GM11168 (cell line): ENCODE results near the gene RBM7.

ENCODE experiments used
- in situ Hi-C: fragments of 300-500 bp; cut with MboI; formaldehyde crosslinking; loops from one replicate; pipeline ENCODE4 v1.12.0; 2022; ENCODE audit warnings: low sequenced_read_pairs; ENCODE audit not compliant: unreplicated experiment

Gene RBM7

DNA sequence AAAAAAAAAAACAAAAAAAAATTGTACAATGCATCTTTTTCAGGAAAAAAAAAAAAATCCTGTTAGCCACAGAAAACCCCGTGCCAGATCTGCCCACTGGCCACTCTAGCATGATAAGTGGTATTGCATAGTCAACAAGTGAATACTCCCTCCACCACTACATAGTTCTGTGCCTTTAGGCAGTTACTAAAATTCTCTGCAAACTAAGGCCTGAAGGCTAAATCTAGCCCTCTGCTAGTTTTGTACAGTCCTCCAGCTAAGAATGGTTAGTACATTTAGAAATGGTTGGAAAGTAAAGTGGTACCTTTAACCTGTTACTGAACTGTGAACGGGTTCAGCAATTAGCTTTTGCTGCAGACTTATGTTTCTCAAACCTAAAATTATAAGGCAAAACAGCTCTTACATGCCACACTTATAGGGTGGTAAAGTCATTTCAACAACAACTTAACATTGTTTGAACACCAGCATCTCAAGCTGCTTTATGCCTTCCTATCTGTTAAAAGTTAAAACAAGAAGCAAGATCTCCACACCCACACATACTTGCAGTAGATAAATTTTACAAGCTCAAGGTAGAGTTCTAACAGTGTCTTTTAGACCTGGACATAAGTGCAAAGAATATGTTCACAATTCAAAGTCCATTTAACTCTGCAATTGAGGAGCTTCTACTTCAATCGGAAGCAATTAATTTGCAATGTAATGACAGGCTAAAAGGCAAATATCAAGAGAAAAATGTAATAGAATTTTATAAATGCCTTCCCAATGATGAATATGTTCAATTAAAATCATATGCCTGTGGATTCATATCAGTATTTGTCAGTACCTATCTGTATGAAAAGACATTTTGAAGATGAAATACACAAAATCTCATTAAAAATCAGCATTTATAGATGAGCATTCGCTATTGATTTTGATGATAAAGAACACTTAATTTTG, 7.5 kb upstream of the RBM7 start:
- in situ Hi-C loops: no loop called here

DNA sequence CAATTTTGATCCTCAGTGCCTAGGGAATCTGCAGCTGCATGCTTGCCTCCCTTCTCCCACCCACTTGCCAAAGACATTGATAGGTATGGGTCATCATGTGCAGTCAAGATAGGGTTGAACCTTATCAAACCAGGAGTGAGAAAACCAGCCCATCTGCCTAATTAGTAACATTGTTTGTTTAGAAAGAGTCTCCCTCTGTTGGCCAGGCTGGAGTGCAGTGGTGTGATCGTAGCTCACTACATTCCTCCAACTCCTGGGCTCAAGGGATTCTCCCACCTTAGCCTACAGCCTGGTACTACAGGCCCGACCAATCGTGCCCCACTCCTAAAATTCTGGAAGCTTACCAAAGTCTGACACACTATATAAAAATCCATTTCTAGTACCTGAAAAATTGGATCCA, 4.7 kb upstream of the RBM7 start:
- in situ Hi-C loops: no loop called here

DNA sequence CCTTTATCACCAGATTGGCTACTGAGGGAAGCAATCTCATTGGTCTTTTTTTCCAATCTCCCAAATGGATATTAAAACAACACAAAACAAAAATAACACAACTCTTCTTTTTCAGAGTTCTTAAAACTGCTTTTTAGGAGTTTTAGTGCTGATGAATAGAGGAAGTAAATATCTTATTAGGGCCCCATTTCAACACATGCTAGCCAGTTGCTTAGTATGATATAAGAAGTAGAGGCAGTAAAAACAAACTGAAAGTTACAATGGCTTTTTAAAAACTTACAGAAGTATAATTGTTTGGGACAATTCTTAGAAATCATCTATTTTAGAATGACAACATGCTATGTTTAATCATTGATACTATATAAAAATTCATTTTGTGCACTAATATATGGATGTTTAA, 3.5 kb upstream of the RBM7 start:
- in situ Hi-C loops: no loop called here

DNA sequence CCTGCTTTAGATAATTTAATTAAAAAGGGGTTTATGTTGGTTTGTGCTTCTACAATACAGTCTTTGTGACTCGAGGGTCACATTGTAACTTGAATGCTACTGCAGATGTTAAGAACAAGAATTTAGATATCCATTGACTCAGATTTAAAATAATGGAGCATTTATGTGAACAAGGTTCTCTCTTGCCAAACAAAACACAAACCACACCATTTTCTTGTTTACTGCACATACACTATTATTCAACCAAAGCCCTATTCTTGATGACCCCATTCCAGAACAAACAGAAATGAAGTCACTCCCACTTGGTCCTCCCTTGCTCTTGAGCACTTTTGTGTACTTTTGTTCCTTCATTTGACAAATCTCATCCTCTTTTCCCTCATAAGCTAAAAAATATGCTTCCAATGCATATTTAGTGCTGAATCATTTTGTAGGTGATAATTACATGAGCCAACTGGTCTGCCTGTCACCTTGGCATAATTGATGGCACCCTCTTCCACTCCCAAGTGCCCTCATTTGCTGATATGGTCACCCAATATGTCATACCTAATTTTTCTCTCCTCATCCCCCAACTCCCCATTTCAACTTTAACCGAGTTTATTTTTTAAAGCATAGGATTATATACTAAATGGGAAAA, 3.0 kb upstream of the RBM7 start:
- in situ Hi-C loops: no loop called here

DNA sequence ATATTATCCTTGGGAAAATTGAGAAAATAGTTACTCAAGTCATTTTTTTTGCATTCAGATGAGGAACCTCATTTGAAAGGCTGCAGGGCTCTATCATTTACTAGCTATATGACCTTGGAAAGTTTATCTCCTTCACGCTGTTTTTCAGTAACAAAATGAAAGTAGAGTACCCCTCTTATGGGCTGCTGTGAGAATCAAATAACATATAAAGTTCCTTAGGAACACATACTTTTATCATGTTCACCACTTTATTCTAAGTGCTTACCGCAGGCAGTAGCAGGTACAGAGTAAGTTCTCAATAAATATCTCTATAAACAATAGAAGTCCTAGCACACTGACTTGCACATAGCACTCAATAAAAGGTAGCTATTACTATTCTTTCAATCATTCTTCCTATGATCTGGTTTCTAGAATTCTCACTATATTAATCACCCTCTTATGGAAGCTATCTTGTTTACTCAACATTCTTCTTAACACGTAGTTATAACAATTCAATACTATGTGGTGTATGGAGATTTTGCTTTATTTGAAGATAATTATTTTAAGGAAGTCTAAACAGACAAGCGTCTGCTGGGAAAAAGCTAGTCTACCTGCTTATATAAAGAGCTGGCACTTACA, 2.1 kb upstream of the RBM7 start:
- in situ Hi-C loops: no loop called here

DNA sequence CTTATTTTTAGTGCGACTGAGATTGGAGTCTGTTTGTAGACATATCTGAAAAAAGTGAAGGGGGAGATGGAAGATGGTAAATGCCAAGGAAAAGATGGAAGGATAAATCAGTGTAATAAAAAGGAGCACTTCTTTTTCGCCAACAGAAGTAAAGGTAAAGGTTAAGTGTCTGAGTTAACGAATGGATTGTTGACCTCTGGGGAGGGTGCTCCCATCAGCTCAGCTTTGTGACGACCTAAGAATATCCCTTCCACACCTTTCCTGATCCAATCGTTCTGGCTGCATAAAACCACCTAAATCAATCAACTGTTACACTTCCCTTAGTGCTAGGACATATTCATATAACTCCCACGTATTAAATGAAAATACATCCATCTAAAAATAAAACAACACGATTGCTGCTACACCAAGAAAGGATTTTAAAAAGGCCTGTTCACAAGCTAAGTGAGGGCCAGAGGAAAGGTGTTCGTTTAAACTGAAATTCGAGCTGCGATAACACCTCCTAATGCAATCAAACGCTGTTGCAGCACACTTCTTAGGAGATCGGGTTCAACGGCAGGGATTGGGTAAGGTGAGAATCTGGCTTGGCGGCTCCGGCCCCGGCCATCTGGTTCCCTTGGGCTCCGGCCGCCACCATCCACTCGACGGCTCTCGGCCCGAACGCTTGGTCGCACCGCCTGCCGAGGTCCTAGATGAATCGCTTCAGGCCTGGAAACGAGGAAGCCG, 813 bp upstream of the RBM7 start:
- in situ Hi-C loops: no loop called here

DNA sequence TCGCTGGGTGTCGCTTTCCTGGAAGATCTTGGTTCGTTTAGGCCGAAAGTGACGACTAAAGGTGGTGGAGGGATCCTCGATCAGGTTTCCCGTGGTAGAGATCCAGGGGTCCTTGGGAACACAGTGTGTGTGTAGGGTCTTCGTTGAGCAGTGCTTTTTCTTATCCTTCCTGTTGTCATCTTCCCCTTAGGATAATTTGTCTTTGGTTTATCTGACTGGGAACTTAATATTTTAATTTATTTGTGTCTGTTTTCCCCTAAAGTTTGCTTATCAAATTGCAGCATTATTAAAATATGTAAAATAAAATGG, 403 bp downstream of the RBM7 start:
- in situ Hi-C loops: no loop called here

DNA sequence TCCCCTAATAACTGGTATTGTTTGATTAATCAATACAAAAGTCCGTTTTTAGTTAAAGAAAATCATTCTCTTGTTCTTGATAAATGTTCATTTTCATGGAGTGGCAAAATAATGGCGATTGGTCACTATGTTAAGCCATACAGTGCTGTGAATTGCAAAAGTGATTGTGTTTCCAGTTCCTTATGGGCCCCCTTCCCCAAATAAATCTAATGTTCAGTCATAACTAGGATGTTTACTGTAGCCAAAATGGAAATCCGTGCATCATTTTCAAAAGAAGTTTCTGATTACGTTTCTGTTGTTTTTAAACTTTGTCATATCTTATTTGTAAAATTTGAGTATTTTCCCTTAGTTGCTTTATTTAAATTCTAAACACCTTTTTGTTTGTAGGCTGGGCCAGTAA, 845 bp downstream of the RBM7 start:
- in situ Hi-C loops: no loop called here

DNA sequence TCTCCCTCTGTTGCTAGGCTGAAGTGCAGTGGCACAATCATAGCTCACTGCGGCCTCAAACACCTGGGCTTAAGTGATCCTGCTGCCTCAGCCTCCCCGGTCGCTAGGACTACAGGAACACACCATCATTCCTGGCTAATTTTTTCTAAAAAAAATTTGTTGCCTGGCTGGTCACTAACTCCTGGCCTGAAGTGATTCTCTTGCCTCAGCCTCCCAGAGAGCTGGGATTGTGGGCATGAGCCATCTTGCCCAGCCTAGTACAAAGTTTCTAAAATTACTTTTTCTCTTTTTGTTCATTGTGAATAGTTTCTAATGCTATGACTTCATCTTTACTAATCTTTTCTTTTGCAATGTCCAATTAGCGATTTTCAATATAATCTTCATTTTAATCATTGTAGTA, 12.5 kb downstream of the RBM7 start:
- in situ Hi-C loops: no loop called here

DNA sequence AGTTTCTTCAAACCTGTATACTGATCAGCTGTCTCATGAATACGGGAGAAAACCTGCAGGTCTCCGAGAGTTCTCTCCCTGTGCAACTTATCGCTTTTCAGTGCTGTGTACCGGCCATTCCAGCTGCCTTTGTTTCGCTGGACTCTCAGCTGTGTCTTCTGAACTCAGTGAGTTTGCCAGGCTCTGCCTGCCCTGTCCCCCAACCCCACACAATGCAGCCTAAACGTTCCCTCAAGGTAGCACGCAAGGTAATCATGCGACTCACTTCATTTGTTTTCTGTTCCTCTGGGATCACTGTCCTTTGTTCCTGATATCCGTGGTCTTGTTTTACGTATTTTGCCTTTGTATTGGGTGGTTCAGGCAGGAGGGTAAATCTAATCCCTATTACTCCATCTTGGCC, 13.5 kb downstream of the RBM7 start:
- in situ Hi-C loops: no loop called here

DNA sequence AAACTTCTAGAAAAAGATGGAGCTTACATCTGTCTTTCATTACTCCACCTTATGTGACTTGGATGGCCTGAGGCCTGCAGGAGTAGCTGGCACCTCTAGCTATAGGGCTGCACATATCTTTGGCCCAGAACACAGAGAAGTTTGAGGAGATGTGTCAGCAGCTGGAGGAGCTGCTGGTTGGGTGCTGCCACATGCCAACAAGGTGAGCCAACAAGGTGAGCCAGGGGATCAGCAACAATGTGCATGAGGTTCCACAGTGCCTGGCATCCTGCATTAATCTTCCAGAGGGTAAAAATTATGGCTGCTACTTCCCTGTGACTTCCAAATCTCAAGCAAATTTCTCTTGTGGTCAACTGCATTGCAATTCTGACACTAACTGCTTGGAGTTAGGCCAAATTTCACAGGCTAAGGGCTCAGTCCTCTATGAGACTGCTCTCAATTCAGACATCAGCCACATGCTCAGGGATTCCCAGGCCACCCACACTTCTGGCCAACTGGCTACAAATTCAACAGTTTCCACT, 16.0 kb downstream of the RBM7 start:
- in situ Hi-C loops: no loop called here

DNA sequence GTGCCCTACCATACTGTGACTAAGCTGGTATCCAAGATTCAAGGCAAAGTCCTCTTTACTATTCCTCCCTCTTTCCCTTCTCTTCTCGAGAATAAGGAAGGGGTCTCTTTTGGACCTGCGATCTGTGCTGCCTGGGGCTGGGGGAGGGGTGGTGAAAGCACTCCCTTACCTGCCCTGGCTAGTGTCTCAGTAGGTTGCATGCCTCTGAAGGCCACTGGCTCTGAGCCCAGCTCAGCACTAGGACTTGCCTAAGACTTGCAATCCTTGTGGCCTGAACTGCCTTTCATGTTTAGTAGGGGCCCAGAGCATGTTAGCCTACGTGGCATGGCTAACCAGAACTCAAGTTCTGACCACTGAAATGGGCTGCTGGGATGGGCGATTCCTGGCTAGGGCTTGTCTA, 25.8 kb downstream of the RBM7 start:
- in situ Hi-C loops: no loop called here

DNA sequence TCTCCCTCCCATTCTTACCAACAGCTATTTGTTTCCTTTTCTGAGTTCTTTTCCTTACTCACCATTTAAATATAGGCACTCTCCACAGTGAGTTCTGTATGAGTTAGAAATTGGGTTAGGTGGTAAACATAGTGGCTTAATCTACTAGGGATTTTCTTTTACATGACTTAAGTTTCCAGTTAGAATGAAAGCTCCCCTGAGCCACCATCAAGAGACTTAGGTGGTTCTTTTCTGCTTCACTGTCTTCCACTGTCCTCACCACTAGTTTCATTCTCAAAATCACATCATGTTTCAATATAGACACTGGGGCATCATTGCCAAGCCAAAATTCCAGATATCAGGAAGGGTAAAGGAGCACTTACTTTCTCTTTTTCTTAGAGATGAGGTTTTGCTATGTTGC, 29.8 kb downstream of the RBM7 start:
- in situ Hi-C loops: no loop called here

DNA sequence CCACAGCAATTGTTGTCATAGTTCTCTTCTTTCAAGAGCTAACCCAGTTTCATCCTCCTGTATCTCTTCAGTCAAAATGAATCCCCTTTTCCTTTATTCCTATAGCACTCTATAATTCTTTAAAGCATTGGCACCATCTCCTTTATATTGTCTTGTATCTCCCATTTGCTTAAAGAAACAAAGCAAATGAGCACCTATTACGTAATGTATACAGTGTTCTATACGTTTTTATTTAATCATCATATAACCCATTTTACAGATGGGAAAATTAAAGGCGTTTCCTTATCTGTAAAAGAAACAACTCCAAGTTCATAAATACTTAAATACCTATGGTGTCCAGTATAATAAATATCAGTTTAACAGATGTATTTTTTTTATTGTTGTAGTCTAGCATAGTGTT, 32.4 kb downstream of the RBM7 start:
- in situ Hi-C loops: no loop called here

DNA sequence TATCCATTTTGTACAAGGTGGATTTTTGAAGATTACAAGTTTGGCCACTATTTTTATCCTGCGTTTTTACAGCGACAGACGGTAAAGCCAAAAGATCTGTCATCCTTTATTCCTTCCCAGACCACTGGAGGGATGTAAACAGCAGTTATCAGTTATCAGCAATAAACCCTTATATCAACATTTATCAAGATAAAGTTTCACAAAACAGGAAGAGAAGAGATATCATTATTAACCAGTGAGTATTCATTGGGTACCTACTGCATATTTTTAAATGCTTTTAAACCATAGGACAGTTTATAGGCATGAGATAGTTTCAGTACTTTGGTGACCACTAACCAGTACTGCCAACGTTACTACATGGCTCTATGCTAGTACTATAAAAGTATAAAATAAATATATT, 32.9 kb downstream of the RBM7 start:
- in situ Hi-C loops: no loop called here

DNA sequence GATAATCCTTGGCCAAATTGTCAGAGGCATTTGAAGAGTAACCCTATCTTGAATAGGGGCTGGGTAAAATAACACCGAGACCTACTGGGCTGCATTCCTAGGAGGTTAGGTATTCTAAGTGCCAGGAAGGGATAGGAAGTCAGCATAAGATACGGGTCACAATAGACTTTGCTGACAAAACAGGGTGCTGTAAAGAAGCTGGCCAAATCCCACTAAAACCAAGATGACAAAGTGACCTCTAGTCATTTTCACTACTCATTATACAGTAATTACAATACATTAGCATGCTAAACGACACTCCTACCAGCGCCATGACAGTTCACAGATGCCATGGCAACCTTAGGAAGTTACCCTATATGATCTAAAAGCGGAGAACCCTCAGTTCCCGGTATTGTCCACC, 37.8 kb downstream of the RBM7 start:
- in situ Hi-C loops: no loop called here

DNA sequence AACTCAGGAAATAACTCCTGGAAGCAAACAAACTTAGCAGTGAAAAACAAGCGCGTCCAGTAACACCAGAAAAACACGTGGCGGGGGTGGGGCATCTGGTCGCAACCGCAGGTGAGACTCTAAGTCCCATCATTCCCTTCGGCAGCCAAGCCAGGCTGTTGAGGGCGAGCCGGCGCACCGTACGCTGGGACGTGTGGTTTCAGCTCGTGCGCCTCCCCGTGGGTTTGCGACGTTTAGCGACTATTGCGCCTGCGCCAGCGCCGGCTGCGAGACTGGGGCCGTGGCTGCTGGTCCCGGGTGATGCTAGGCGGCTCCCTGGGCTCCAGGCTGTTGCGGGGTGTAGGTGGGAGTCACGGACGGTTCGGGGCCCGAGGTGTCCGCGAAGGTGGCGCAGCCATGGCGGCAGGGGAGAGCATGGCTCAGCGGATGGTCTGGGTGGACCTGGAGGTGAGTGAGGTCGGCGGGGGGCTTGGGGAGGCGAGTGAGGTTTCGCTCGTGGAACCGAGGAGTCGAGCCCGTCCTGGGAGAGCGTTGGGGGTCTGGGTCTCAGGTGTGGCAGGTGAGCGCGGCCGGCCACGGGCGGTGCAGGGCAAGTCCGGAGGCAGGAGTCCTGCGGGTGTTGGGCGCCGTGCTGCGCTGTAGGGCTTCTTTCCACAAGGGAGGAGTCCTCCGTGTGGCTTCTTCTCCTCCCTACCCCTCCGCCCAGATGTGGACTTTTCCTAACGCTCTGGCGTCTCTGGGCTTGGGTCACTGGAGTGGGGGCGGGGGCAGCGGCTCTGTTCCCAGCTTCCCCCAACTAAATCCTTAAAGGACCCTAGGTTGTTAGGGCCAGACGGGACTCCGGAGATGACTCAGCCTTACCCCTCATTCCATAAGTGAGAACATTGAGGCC, 39.0 kb downstream of the RBM7 start, which contains the start of gene REXO2:
TSS of gene REXO2 (plus strand) at position 239 of the 892 bp plus-strand sequence. CDS start at position 301, 62 bp downstream.
- in situ Hi-C loops: no loop called here

DNA sequence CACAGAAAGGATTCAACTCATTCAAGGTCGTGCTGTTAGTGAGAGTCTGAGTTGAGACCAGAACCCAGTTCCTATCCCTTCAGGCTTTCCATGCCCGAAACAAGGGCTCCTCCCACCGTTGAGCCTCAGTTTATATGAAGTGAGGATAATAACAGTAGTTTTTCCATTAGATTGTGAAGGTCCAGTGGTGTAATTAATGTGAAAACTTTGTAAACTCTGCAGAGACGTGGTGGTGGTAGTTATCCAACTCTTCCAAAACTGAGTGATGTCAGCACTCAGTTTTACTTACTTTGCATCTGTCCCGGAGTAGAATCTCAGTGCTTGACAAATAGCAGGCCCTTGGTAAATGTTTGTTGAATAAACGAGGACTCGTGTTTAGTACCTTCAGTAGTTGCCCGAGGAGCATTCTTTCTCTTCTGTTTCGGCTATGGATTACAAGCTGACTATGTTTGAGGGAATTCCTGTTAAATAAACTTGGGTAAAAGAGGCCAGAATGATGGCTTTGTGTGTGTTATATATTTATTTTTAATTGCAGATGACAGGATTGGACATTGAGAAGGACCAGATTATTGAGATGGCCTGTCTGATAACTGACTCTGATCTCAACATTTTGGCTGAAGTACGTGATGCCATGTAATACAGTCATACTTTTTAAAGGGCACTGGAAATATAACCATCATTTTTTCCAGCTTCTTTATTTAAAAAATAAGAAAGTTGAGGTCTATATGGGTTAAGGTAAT, 39.8 kb downstream of the RBM7 start:
- in situ Hi-C loops: no loop called here
